Right kidney (tissue), 1 donor: ENCODE measurements around the gene FBLIM1.

Experiments used
- DNase-seq: peaks from one replicate; pipeline ENCODE4 v3.0.0-alpha.2; 2016

FBLIM1 gene

DNA sequence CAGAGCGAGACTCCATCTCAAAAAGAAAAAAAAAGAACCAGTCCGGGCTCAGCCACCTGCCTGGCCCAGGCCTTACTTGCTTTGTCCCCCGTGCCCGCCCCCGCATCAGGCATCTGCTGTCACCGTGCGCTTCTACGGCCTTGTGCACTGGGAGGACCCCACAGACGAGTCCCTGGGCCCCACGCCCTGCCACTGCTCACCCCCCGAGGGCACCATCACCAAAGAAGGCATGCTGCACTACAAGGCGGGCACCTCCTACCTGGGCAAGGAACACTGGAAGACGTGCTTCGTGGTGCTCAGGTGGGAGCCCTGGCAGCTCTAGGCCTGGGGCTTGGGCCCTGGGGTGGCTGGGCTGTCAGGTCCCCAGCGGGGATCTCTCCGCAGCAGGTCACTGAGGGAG, 28.2 kb upstream of the FBLIM1 start:
- DNase-seq, result no peak

DNA sequence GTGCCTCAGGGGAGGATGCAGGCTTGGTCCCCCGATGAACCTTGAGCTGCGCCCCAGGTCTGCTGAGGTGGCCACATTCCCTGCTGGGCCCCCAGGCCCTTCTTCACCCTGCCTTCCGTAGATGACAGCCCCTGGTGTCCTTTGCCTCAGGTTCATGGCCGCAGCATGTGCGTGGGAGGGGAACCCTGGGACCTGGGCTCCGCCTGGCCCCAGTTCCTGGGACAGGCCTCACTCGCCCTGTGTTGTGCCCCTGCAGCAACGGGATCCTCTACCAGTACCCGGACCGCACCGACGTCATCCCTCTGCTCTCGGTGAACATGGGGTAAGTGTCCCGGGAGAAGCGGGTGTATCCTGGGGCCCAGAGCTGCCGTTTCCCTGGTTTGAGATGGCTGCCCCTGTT, 27.7 kb upstream of the FBLIM1 start:
- no peak for DNase-seq

DNA sequence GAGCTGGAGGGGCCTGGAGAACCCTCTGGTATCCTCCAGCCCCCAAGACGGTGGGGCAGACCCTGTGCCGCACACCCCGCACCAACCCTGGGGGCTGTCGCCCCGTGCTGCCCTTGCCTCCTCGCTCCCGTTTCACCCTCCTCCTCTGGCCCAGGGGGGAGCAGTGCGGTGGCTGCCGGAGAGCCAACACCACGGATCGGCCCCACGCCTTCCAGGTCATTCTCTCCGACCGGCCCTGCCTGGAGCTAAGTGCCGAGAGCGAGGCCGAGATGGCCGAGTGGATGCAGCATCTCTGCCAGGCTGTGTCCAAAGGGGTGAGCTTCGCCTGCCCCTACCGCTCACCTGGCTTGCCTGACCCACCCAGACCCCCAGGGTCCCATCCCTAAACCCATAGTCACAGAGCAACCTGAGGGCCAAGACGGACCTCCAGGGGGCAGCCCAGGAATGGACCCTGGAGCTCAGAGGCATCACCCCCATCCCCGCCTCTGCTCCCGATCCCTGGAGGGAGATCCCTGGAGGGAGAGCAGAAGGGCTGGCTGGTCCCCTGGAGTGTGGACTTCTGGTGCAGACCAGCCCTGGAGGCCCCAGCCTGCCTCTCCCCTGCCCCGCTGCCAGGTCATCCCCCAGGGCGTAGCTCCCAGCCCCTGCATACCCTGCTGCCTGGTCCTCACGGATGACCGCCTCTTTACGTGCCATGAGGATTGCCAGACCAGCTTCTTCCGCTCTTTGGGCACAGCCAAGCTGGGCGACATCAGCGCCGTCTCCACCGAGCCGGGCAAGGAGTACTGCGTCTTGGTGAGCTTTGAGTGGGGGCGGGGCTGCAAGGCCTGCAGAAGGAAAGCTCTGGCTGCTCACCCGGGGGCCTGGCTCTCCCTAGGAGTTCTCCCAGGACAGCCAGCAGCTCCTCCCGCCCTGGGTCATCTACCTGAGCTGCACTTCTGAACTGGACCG, 26.6 kb upstream of the FBLIM1 start:
- DNase-seq, result no peak

DNA sequence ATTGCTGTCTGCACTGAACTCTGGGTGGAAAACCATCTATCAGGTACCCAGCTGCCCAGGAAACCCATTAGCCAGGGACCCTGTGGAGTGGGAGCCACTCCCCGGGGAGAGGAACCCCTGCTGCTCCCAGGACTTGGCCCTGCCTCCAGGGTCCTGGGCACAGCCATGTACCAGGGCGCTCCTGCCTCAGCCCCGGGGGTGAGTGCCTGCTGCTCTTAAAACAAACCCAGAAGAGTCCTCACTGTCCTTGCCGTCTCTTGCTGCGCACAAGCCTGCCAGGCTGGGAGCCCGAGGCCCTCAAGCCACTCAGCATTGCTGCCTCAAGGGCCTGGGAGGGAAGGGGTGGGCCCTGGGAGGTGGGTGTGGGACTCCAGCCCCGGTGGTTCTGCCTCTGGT, 25.9 kb upstream of the FBLIM1 start:
- no peak for DNase-seq

DNA sequence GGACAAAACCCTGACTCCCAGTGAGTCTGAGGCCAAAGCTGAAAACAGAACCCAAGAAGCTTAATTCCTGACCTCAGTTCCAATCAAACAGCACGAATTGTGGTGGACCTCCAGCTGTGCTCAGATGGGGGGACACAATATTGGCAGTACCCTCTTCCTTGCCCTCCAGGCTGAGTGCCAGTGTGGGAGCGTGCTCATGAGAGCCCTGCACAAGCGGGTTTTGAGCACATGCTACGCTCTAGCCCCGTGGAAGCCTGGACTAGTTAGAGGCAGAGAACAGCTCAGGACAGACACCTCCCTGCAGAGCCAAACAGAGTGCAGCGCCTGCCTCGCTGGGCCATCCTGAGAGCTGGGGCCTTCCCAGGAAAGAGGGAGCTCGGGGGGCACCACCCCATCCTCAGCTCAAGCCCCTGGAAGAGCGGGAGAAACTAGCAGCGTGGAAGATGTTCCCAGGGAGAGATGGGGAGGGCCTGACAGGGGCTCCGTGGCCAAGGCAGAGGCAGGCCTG, 25.3 kb upstream of the FBLIM1 start:
- DNase-seq, result no peak

DNA sequence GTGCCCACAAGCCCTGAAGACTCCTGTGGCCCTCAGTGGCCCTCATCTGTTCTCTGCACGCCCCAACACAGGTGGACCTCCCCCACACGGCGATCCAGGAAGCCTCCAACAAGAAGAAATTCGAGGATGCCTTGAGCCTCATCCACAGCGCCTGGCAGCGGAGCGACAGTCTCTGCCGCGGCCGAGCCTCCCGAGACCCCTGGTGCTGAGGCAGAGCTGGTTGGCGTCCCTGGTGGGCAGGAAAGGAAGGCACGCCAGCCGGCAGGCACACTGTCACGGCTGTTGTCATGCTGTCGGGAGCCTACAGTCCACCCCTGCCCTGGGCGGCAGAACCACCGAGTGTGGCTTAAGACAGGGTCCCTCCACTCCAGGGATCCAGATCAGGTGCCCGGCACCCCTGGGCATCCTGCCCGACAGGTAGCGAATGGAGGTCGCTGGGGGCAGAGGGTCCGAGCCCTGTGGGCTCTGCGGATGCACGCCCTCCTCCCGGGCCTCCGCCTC, 24.8 kb upstream of the FBLIM1 start:
- no peak for DNase-seq

DNA sequence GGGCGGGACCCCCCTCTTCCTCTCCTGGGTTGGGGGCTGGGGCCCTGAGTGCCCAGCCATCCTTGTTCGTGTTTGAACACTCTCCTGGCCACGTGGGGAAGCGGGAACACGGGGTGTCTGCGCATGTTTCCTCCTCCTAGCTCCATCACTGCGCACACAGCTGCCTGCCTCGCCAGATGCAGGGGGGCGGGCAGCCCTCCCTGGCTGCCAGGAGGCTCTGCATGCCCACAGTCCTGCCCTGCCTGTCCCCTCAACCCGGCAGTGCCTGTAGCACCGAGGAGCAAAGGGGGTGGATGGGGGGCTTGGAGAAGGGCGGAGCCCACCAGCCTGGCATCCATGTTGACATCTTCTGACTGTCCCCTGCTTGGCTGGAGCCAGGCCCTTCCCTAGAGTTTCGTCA, 24.3 kb upstream of the FBLIM1 start:
- DNase-seq, result no peak

DNA sequence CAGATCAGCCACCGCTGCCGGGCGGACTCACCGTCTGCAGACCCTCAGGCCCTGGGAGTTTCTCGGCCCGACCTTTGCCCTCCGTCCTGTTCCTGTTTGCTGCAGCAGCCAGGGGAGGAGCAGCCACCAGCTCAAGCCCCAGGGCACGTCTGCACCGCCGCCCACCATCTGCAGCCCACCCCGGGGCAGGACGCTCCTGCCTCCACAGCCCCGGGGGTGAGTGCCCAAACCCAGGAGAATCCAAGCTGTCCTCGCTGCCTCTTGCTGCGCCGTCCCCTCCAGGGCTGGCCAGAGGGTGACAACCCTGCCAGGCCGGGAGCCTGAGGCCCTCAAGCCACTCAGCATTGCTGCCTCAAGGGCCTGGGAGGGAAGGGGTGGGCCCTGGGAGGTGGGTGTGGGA, 23.7 kb upstream of the FBLIM1 start:
- no peak for DNase-seq

DNA sequence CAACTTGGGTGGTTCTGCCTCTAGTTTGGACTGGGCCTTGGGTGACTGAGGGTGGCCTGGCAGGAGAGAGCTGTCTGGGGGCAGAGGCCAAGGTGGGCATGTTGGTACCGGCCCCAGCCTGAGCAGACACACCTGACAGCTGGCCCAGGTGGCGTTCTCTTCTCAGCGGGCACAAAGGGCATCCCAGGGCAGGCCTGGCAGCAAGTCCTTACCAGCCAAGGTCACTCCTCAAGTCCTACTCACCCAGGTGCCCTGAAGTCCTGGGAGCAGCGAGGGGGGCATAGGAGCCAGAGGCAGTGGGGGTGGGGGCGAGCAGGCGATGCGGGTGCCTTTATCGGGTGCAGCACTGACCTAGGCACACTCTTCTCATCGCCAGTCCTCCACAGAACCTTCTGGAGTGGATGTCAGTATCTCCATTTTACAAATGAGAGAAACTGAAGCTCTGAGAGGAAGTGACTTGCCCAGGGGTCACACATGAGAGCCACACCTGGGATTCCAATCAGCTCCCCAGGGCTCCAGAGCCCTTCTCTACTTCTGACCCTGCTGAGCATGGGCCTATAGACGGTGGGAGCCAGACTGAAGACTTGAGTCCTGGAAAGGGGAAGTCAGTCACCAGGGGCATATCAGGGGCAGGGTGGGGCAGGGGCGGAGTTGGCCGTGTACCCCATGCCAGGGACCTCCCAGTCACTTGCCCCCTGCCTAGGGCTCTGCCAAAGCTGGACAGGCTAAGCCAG, 23.1 kb upstream of the FBLIM1 start:
- no peak for DNase-seq

DNA sequence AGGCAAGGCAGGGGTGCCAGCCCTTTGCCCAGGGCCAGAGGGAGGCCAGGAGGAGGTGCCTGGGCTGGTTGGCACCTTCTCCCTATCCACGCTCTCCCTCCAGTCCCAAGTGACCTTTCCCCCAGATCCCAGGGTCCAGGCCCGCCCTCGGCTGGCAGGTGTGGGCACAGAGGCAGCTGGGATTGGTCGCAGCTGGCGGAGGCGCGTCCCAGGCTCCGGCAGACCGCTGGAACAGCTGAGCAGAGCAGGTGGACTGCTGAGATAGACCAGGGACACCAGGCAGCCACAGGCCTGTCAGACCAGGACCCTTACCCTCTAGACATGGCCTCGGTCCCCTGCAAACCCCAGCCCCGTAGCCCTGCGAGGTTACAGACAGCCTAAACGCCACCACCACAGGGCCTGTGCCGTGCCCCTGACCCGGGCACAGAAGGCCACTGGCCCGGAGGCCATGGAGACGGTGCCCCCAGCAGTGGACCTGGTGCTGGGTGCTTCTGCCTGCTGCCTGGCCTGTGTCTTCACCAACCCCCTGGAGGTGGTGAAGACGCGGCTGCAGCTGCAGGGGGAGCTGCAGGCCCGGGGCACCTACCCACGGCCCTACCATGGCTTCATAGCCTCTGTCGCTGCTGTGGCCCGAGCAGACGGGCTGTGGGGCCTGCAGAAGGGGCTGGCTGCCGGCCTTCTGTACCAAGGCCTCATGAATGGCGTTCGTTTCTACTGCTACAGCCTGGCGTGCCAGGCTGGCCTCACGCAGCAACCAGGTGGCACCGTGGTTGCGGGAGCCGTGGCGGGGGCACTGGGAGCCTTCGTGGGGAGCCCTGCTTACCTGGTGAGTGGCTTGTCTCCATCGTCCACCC, 22.3 kb upstream of the FBLIM1 start, which contains the start of gene SLC25A34:
SLC25A34 (plus strand) TSS at position 221 of the 854 bp plus-strand sequence; CDS start at position 449, 228 bp downstream.
- DNase-seq, result no peak

DNA sequence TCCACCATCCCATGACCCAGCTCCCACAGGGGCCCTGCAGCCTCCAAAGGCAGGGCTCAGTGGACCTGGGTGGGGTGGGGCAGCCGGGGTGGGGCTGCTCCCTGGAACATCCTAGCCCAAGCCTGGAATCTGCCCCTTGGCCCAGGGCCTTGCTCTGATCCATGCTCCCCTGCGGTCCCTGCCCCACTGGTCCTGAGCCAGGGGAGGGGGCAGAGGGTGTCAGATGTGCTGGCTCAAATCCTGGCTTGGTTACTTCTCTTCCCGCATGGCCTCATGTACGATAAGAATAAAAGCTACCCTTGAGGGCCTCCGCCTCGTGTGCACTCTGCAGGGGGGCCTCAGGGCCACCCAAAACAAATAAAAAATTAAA, 21.7 kb upstream of the FBLIM1 start:
- no peak for DNase-seq

DNA sequence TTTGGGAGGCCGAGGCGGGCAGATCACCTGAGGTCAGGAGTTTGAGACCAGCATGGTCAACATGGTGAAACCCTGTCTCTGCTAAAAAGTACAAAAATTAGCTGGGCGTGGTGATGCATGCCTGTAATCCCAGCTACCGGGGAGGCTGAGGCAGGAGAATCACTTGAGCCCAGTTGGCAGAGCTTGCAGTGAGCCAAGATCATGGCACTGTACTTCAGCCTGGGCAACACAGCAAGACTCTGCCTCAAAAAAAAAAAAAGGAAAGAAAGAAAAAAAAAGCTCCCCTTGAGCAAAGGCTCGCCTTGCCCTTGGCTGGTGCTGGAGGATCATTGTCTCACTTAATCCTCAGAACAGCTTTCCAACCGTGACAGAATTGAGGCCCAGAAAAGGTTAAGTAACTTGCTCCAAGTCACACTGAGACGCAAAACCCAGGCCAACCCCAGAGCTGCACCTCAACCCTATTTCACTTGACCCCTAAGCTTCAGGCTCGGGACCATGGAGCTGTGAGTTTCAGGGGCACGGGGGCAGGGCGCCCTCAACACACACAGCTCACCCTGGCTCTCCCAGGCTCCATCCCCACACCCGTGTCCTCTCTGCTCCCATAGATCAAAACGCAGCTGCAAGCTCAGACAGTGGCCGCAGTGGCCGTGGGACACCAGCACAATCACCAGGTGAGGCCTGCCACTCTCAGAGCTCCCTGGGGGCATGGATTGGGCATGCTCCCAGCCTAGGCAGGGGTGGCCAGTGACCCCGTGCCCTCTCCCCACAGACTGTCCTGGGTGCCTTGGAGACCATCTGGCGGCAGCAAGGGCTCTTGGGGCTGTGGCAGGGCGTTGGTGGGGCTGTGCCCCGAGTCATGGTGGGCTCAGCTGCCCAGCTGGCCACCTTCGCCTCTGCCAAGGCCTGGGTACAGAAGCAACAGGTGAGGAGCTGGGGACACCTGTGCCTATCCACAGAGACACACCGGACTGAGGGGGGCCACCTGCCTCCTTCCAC, 21.0 kb upstream of the FBLIM1 start:
- DNase-seq, result no peak

DNA sequence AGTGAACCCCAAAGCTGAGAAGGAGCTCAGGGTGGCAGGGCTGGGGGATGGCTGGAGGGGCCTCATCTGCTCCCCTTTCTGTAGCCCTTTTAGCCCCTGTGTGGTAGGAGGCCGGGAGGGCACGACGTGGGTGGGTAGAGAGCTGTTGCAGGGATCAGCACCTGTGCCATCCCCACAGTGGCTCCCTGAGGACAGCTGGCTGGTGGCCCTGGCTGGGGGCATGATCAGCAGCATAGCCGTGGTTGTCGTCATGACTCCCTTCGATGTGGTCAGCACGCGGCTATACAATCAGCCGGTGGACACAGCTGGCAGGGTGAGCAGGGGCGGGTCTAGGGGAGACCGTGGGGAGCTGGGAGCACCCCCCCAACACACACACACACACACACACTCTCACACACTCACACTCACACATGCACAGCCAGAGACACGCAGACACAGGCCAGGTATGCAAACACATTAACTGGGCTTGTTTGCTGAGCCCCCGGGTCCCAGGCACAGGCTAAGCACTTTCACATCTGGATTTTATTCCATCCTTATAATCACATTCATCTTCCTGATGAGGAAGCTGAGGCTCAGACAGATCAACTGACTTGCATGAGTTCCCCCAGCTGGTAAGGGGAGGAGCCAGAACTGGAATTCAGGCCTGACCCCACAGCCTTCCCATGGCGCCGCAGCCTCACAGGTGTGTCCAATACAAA, 20.0 kb upstream of the FBLIM1 start:
- DNase-seq, result no peak

DNA sequence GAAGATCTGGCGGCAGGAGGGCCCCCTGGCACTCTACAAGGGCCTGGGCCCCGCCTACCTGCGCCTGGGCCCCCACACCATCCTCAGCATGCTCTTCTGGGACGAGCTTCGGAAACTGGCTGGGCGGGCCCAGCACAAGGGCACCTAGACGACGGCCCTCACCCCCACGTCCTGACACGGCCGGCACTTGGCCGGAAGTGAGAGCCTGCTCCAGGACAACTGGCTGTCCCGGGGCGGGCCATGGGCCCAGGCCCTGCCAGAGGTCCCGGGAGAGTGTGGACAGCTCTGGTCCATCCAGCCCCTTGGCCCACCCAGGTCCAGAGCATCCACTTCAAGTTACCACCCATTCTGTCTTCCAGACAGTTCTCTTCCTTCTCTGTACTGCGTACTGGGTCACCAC, 19.3 kb upstream of the FBLIM1 start:
- DNase-seq, result no peak

DNA sequence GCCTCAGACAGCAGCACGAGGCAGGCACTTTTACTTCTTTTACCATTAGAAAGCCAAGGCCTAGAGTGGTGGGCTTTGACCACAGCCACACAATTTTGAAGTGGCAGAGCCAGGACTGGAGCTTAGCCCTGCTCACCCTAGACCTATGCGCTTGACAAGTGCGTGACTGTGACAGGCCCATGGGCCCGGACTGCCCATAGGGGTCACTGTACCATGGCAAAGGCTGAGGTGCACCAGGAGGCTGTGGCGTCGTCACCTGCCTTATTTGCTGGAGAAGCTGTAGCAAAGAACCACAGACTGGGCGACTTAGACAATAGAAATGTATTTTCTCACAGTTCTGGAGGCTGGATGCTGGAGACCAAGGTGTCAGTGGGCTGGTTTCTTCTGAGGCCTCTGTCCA, 18.9 kb upstream of the FBLIM1 start:
- DNase-seq, result no peak

DNA sequence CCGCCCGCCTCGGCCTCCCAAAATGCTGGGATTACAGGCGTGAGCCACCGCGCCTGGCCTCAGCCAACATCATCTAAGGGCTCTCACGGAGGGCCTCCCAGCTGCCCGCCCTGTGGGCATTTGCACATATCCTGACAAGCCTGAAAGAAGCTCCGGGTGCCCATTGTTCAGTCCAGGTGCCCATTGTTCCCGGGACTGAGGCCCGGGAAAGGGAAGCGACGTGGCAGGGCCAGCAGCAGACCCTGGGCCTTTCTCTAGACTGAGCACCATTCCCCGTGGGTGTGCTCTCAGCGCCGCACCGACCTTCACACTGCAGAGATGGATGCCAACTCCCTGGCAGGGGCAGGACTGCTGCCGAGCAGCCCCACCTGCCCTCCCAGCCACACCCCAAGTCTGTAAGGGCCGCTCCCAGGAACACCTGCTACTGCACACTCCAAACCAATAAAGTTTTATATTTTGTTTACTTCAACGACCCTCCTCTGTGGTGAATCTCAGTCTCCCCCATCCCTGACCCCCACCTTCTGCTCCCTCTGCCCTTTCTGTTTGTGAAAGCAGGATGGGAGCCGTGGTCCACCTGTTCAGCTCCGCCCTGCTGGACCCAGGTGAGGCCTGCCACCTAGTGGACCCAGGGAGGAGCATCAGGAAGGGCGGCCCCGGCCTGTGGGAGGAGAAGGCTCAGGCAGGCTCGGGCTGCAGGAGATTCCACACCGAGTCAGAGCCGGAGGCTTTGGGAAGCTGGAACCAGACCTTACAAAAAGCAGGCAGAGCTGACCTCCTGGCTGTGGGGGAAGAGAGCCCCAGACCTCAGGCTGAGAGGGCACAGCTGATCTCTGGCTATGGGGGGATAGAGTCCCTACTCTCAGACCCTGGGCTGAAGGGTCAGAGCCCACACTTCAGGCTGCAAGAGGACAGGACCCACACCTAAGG, 17.4 kb upstream of the FBLIM1 start:
- peak; percentile 65 for DNase-seq

DNA sequence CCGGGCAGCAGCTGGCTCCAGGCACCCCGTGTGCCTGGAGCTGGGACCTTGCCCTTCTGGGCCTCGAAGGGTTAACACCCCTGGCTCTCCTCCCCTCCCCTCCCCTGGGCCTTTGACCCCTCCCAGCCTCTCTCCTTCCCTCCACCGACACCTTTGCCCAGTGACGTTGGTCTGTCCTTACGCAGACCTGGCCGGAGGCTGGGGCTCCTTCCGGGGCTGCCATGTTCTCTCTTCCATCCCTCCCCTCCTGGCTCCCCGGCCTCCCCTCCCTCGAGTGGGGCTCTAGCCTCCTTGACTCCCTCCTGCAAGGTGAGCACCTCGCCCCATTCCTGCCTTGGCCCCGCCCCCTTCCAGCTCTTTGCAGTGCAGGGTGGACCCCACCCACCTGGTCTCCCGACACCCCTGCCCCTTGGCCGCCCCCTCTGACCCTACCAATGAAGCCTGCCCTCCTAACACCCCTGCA, 16.2 kb upstream of the FBLIM1 start, which contains the start of gene TMEM82:
TMEM82 (plus strand) TSS at position 161 of the 463 bp plus-strand sequence; CDS start at position 222, 61 bp downstream.
- no peak for DNase-seq

DNA sequence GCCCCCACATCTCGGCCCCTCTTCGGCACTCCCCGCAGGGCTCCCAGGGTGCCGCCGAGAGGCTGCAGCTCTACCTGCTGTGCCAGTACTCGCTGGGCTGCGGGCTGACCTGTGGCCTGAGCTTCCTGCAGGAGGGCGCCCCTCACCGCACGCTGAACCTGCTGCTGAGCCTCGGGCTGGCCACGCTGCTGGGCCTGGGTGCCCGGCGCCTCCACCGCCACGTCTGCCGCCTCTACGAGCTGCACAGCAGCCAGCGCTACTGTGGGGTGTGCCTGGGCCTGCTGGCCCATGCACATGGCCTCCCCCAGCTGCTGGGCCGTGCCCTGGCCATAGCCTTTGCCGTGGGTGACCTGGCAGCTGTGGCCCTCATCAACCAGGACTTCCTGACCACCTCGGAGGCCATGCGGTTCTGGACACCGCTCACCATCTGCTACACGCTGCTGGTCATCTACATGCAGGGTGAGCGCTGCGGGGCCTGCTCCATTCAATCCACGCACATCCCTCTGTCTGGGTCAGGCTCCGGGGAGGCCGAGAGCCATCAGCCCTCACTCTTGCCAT, 14.4 kb upstream of the FBLIM1 start:
- DNase-seq, result no peak

DNA sequence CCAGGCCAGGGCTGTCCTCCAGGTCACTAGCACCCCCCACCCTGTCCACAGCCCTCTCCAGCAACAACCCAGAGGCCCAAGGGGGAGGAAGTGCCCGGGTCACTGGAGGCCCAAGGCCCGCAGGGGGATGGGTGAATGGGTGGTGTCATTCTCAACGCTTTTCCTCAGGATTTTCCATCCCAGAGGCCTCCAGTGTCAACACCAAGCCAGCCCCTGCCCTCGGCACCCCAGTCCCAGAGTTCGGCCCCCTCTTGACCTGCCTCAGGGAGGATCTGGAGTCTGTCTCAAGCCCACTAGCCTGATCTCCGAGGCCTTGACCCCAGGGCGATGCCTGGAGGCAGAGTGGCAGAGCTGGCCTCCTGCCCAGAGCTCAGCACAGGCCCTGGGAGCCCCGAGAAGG, 11.2 kb upstream of the FBLIM1 start:
- DNase-seq, result no peak
